ENCODE data around the gene RHOB.
A peak's percentile ranks its signal among the peaks of the same experiment; 100 is the strongest.

RHOB gene

DNA sequence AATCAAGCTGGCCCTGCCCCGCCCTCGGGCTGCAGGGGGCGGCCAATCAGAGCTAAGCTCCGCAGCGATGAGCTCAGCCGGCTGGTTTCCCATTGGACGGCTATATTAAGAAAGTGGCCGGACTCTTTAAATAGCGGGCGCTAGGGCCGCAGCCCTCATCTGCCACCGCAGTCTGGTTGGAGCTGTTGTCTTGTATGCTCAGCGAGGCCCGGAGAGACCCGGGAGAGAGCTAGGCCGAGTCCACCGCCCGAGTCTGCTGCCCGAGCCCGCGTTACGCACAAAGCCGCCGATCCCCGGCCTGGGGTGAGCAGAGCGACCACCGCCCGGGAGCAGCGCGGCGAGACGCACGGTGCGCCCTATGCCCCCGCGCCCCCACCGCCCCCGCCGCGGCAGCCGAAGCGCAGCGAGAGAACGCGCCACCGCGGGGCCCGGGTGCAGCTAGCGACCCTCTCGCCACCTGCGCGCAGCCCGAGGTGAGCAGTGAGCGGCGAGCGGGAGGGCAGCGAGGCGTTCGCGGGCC, at the start of gene RHOB:
TSS of gene RHOB (plus strand) at position 158 of the 520 bp plus-strand sequence. CDS start 392 bp downstream, outside the sequence.
- peak within 1 kb of the TSS; percentile 85 for H3K4me3 ChIP-seq (ENCODE audit: low read length)
- DNase-seq (ENCODE audit: low read depth) = peak; percentile 95
- TF ChIP-seq, protein P1, sequence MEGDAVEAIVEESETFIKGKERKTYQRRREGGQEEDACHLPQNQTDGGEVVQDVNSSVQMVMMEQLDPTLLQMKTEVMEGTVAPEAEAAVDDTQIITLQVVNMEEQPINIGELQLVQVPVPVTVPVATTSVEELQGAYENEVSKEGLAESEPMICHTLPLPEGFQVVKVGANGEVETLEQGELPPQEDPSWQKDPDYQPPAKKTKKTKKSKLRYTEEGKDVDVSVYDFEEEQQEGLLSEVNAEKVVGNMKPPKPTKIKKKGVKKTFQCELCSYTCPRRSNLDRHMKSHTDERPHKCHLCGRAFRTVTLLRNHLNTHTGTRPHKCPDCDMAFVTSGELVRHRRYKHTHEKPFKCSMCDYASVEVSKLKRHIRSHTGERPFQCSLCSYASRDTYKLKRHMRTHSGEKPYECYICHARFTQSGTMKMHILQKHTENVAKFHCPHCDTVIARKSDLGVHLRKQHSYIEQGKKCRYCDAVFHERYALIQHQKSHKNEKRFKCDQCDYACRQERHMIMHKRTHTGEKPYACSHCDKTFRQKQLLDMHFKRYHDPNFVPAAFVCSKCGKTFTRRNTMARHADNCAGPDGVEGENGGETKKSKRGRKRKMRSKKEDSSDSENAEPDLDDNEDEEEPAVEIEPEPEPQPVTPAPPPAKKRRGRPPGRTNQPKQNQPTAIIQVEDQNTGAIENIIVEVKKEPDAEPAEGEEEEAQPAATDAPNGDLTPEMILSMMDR (conservative IDR thresholded peaks at IDR 0.05; ENCODE audit: low read depth, low read length) = no peak

DNA sequence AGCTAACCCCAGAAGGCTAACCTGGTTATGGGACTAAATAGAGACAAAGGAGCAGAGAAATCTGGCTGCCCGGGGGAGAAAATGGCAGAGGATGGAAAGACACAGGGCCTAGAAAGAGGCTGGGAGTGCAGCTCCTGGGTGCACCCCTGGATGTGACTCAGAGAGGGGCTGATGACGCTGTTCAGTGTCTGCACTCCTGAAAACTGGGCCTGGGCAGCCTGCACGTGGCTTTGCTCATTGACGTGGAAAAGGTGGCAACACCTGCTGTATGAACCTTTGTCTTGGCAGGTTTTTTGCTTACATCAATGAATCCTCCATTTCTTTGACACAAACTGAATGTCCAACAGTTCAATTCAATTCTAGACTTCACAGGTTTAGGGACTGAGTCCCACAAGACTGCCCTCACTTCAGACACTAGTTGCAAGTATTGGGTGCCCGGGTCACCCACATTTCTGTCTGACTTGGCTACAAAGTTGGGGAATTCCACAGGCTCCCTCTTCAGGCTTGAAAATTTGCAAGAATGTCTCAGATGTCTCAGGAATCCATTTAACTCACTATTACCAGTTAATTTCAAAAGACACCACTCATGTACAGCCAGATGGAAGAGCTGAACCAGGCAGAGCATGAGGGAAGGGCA, 48.9 kb upstream of the RHOB start:
- no peak for DNase-seq (ENCODE audit: low read depth)
- TF ChIP-seq, protein P1 (conservative IDR thresholded peaks at IDR 0.05; ENCODE audit: low read depth, low read length) = no peak

DNA sequence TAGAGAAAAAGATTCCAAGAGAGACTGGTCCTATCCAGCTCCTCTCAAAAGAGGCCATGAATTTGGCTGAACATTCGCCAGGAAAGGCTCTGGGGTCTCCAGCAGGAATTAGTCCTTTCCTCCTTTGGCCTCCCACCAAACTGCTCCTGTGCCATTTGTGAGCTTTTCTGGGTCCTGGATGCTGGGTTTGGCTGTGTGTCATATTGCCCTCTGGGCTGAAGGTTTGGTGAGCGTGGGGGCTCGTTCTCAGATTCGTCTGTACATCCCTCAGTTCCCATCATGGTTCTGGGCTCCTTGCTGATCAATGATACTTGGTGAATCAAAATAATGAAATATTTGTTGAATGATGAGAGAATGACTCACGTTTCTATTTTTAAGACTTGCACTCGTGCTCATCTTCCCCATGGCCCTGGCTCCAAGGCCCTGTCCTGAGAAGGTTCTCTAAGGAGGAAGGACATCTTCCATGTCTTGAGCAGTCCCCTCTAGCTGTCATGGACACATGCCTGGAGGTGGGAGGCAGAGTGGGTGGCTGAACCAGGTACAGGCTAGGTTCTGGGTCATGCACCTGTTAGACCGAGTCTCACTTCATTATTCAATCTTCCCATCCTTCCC, 47.8 kb upstream of the RHOB start:
- no peak for DNase-seq (ENCODE audit: low read depth)
- no peak overlapping the region for H3K4me3 ChIP-seq (ENCODE audit: low read length)
- TF ChIP-seq, protein P1 (conservative IDR thresholded peaks at IDR 0.05; ENCODE audit: low read depth, low read length) = no peak

More for the DNA sequence above, 48.9 kb upstream of the RHOB start:
- no peak overlapping the region for H3K4me3 ChIP-seq (ENCODE audit: low read length)

DNA sequence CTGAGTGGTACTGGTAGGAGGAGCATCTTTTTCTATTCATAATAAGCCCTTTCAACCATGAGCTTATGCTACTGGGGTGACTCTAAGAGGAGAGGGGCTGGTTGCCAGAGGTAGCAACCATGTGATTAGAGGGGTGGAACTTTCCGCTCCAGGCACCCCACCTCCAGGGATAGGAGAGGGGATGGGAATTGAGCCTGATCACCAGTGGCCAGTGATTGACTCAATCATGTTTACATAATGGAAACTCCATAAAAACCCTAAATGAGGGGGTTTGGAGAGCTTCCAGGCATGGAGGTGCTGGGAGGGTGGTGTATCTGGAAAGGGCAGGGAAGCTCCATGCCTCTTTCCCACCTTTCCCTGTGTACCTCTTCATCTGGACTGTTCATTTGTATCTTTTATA, 46.6 kb upstream of the RHOB start:
- TF ChIP-seq, protein P1 (conservative IDR thresholded peaks at IDR 0.05; ENCODE audit: low read depth, low read length) = no peak
- peak; percentile 43 for DNase-seq (ENCODE audit: low read depth)
- H3K4me3 ChIP-seq (ENCODE audit: low read length) = no peak overlapping the region

DNA sequence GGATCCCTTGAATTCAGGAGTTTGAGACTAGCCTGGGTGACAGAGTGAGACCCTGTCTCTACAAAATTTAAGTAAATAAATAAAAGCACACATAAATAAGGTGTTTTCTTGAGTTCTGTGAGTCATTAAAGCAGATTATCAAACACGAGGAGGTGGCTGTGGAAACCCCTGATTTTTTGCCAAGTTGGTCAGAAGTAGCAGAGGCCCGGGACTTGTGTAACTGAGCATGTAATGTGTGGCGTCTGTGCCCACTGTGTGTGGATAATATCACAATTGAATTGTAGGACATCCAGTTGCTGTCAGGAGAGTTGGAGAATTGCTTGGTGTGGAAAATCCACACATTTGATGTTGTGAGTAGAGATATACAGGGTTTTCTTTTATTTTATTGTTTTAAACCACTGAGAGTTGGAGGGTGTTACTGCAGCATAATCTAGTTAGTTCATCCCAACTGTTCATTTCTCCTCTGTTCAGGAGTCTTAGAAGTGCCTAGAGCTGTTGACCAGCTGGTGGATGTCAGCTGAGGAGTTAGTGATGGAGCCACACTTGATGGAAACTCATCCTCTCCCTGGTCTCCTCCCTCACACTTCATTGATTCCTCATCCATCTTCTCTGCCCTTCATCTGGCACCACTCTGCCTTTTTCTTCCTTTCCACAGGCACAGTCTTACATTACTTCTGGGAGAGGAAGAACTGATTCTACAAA, 45.9 kb upstream of the RHOB start:
- no peak overlapping the region for H3K4me3 ChIP-seq (ENCODE audit: low read length)
- TF ChIP-seq, protein P1 (conservative IDR thresholded peaks at IDR 0.05; ENCODE audit: low read depth, low read length) = no peak
- DNase-seq (ENCODE audit: low read depth) = peak; percentile 87

DNA sequence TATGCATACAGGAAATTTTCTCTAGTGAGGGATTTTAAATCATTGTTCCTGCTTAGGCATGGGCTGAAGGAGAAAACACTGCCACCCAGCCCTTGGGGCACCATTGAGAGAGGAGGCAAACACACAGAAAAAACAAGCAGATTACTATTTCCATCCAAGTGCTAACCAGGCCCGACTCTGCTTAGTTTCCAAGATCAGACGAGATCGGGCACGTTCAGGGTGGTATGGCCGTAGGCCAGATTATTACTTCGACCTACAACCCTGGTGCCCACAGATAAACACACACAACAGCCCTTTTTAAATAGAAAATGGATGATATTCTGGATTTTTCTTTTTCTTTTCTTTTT, 45.4 kb upstream of the RHOB start:
- TF ChIP-seq, protein P1 (conservative IDR thresholded peaks at IDR 0.05; ENCODE audit: low read depth, low read length) = no peak
- no peak for DNase-seq (ENCODE audit: low read depth)
- no peak overlapping the region for H3K4me3 ChIP-seq (ENCODE audit: low read length)

Measured in retinal pigment epithelial cell (primary cell).